K562 (cell line): ENCODE data around the gene SLC25A21. TPM values are rescaled to one million over a fixed set of nuclear protein-coding genes. Genes with fewer than 3 reads are reported as not detected.

Source experiments
- CBFA2T2 ChIP-seq: fragments of 450-650 bp; conservative IDR thresholded peaks from 2 replicates; pipeline ENCODE4 v1.6.1; 2017; ENCODE audit warnings: mild to moderate bottlenecking
- CEBPZ ChIP-seq: fragments of 150-350 bp; IDR thresholded peaks from 2 replicates; pipeline ENCODE4 v1.6.1; 2014; ENCODE audit warnings: low read depth, mild to moderate bottlenecking, low read length, borderline replicate concordance
- CHD2 ChIP-seq: IDR thresholded peaks from 2 replicates; pipeline ENCODE4 v1.6.1; 2011; ENCODE audit warnings: low read depth, low read length
- CHD4 ChIP-seq: fragments of 200-600 bp; sonication (generic); IDR thresholded peaks from 3 replicates; pipeline ENCODE4 v1.6.1; 2012; ENCODE audit warnings: low read depth, mild to moderate bottlenecking, mixed read lengths, low read length, inconsistent platforms; ENCODE audit not compliant: insufficient read depth, insufficient replicate concordance, poor library complexity, severe bottlenecking
- E2F4 ChIP-seq: sonication (generic); formaldehyde crosslinking; IDR thresholded peaks from 2 replicates; pipeline ENCODE4 v1.8.0; 2022; ENCODE audit warnings: mild to moderate bottlenecking, low read depth, missing genetic modification reagents
- ESRRA ChIP-seq: fragments of 450-650 bp; IDR thresholded peaks from 2 replicates; pipeline ENCODE4 v1.6.1; 2014; ENCODE audit warnings: low read depth, mild to moderate bottlenecking, moderate library complexity, borderline replicate concordance
- EZH2 ChIP-seq: IDR thresholded peaks from 2 replicates; pipeline ENCODE4 v1.6.1; 2012; ENCODE audit warnings: low read depth, mild to moderate bottlenecking, inconsistent platforms, low read length, borderline replicate concordance
- JUND ChIP-seq, 2 experiments: IDR thresholded peaks; 2 replicates in 1 of 2; 3 replicates in 1 of 2; pipeline ENCODE4 v1.6.1; 2011; ENCODE audit warnings: borderline replicate concordance in 2 of 2, low read depth in 2 of 2, low read length in 2 of 2, improper control_type of control experiment in 1 of 2, missing biosample characterization in 1 of 2, missing genetic modification characterization in 1 of 2, missing genetic modification reagents in 1 of 2
- MCM2 ChIP-seq: fragments of 450-650 bp; IDR thresholded peaks from 2 replicates; pipeline ENCODE4 v1.6.1; 2017; ENCODE audit warnings: low read depth, mild to moderate bottlenecking
- MIER1 ChIP-seq: fragments of 450-650 bp; IDR thresholded peaks from 2 replicates; pipeline ENCODE4 v1.6.1; 2016; ENCODE audit warnings: antibody characterized with exemption, mild to moderate bottlenecking, low read depth
- PHB ChIP-seq: fragments of 250-450 bp; sonication (Bioruptor Pico); IDR thresholded peaks from 2 replicates; pipeline ENCODE4 v1.5.0; 2021
- PTBP1 ChIP-seq: fragments of 200-400 bp; formaldehyde crosslinking; IDR thresholded peaks from 2 replicates; pipeline ENCODE4 v1.6.1; 2017; ENCODE audit warnings: low read depth, low read length
- RFX1 ChIP-seq: fragments of 450-650 bp; IDR thresholded peaks from 2 replicates; pipeline ENCODE4 v1.6.1; 2016; ENCODE audit warnings: mild to moderate bottlenecking, moderate library complexity
- STAT5A ChIP-seq: IDR thresholded peaks from 2 replicates; pipeline ENCODE4 v1.6.1; 2012; ENCODE audit warnings: low read length, inconsistent platforms, borderline replicate concordance
- ZNF232 ChIP-seq: sonication (generic); formaldehyde crosslinking; IDR thresholded peaks from 2 replicates; pipeline ENCODE4 v1.8.0; 2022; ENCODE audit warnings: mild to moderate bottlenecking, missing genetic modification reagents
- ZNF41 ChIP-seq: fragments of 250-450 bp; sonication (Bioruptor Pico); conservative IDR thresholded peaks from 2 replicates; pipeline ENCODE4 v1.4.0; 2020; ENCODE audit warnings: mild to moderate bottlenecking
- polyA plus RNA-seq, 8 experiments: library from polyadenylated mRNA; depleted of rRNA in 4 of 8; stranded (reverse) in 5 of 8; unstranded in 3 of 8; fragments of >200 nt; fragmentation: Nextera tagmentation in 2 of 8; fragmentation: Illumina TruSeq in 1 of 8; extraction: Ambion mirVana in 2 of 8; extraction: Trizol in 1 of 8; gene quantifications; 2 replicates each; pipeline versions ENCODE4 v1.2.1 to v1.2.3, GENCODE V29; 2011 to 2014; ENCODE audit warnings: inconsistent platforms in 1 of 8, missing spikeins in 1 of 8
- total RNA-seq, 7 experiments: library from RNA; depleted of rRNA in 6 of 7; stranded (reverse); fragments of >200 nt in 6 of 7; fragmentation: Illumina TruSeq in 2 of 7; extraction: Trizol in 2 of 7; gene quantifications; 2 replicates each; pipeline versions ENCODE4 v1.2.1 to v1.2.3, GENCODE V29; 2011 to 2021; ENCODE audit warnings: low replicate concordance in 1 of 7
- TF ChIP-seq, protein P1 (sequence below): sonication (generic); formaldehyde crosslinking; IDR thresholded peaks from 2 replicates; pipeline ENCODE4 v1.8.0; 2022; ENCODE audit warnings: mild to moderate bottlenecking, missing genetic modification reagents
- TF ChIP-seq, protein P2 (sequence below), 3 experiments: fragments of 200-800 bp in 1 of 3; fragments of 250-450 bp in 1 of 3; fragments of 450-650 bp in 1 of 3; sonication (Bioruptor Pico) in 1 of 3; sonication (Bioruptor generic) in 1 of 3; formaldehyde crosslinking in 1 of 3; IDR thresholded peaks; 2 replicates each; pipeline versions ENCODE4 v1.6.1 to v1.8.0; 2016 to 2022; ENCODE audit warnings: mild to moderate bottlenecking in 2 of 3, missing genetic modification characterization in 2 of 3, missing compliant biosample characterization in 1 of 3, moderate library complexity in 1 of 3

The SLC25A21 gene
- total and polyA plus RNA-seq, 9 of the 15 experiments (the other 6 are each of a cell fraction or from before 2014, with no cell fraction given) = 15.2 to 46.7 (median 28.7) TPM

DNA sequence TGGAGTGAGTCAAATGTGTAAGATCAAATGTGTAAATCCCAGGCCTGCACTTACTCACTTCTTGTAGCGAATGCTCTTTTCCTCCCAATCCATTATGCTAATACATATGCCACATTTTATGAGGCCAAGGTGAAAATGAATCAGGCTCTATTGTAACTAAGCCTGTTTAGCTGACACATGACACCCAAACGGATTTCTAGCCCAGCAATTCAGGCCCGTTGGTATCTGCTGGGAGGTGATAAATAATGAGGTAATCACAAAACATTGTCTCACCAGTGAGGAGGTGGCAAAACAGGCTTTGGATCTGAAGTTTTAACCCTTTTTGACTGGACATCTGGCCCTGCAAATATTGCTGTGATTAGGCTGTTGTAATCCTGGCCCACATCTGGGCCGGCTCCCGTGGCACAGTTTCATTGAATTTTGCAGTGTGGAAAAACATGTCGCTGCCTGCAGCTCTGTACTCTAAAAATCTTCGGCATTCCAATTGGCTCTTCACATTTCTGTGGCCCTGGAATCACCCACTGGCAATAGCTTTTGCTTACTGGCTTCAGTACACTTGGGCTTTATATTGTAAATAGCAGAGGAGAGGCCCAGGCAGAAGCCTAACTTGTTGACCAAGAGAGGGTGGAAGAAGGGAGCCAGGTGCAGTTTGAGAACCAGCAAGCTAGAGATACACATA, 404.7 kb downstream of the SLC25A21 start (continued):
- TF ChIP-seq E2F4 (CRISPR knock-in tag) = no peak
- TF ChIP-seq CEBPZ = no peak
- TF ChIP-seq ZNF232 (CRISPR knock-in tag) = no peak
- no peak for TF ChIP-seq PTBP1
- no peak for TF ChIP-seq RFX1
- no peak for TF ChIP-seq CHD4
- no peak for TF ChIP-seq ZNF41 (CRISPR knock-in tag)
- TF ChIP-seq, protein P1, sequence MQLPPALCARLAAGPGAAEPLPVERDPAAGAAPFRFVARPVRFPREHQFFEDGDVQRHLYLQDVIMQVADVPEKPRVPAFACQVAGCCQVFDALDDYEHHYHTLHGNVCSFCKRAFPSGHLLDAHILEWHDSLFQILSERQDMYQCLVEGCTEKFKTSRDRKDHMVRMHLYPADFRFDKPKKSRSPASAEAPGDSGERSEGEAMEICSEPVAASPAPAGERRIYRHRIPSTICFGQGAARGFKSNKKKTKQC = no peak
- TF ChIP-seq, protein P2, sequence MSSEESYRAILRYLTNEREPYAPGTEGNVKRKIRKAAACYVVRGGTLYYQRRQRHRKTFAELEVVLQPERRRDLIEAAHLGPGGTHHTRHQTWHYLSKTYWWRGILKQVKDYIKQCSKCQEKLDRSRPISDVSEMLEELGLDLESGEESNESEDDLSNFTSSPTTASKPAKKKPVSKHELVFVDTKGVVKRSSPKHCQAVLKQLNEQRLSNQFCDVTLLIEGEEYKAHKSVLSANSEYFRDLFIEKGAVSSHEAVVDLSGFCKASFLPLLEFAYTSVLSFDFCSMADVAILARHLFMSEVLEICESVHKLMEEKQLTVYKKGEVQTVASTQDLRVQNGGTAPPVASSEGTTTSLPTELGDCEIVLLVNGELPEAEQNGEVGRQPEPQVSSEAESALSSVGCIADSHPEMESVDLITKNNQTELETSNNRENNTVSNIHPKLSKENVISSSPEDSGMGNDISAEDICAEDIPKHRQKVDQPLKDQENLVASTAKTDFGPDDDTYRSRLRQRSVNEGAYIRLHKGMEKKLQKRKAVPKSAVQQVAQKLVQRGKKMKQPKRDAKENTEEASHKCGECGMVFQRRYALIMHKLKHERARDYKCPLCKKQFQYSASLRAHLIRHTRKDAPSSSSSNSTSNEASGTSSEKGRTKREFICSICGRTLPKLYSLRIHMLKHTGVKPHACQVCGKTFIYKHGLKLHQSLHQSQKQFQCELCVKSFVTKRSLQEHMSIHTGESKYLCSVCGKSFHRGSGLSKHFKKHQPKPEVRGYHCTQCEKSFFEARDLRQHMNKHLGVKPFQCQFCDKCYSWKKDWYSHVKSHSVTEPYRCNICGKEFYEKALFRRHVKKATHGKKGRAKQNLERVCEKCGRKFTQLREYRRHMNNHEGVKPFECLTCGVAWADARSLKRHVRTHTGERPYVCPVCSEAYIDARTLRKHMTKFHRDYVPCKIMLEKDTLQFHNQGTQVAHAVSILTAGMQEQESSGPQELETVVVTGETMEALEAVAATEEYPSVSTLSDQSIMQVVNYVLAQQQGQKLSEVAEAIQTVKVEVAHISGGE (CRISPR knock-in tag; IDR thresholded peaks at IDR 0.05) = 0 out of 6 replicates have a peak, but pooled peaks of 1 of the 3 experiments have one; percentile 24
- no peak for TF ChIP-seq MIER1
- no peak for TF ChIP-seq ESRRA
- TF ChIP-seq EZH2 = no peak
- no peak for TF ChIP-seq CHD2
- peak; percentile 67; the same call in 1 of the 2 replicates for TF ChIP-seq JUND (IDR thresholded peaks at IDR 0.05; ENCODE audit: borderline replicate concordance, low read depth, low read length)
- peak; percentile 66; the same call in 2 of the 3 replicates for TF ChIP-seq JUND (tag; IDR thresholded peaks at IDR 0.05; ENCODE audit: borderline replicate concordance, low read depth, low read length)
- TF ChIP-seq MCM2 = no peak
- TF ChIP-seq CBFA2T2 = peak; percentile 79
- TF ChIP-seq PHB (CRISPR knock-in tag) = no peak
- TF ChIP-seq STAT5A = peak; percentile 20; the same call in 1 of the 2 replicates
